Liver (tissue), 9 donors: ENCODE data around the gene CKAP5. TPM values are rescaled to one million over a fixed set of nuclear protein-coding genes. Genes with fewer than 3 reads are reported as not detected.

Experiments
- DNase-seq: peaks from one replicate; pipeline ENCODE4 v3.0.0-alpha.2; 2017; ENCODE audit warnings: low spot score
- H3K27ac ChIP-seq, 2 donors: one replicate each; pipeline ENCODE4 v1.7.0; 2013; ENCODE audit warnings: inconsistent platforms in 2 of 2, low read length in 2 of 2, control low read depth in 1 of 2, low read depth in 1 of 2, mild to moderate bottlenecking in 1 of 2
- H3K27me3 ChIP-seq, 4 donors: one replicate each; pipeline versions ENCODE4 v1.6.1 to v1.7.0; 2013; ENCODE audit warnings: low read length in 3 of 4, inconsistent platforms in 1 of 4, mild to moderate bottlenecking in 1 of 4, moderate library complexity in 1 of 4; ENCODE audit not compliant: control insufficient read depth in 4 of 4, insufficient read depth in 4 of 4
- H3K36me3 ChIP-seq, 4 donors: one replicate each; pipeline versions ENCODE4 v1.6.1 to v1.7.0; 2013; ENCODE audit warnings: low read length in 3 of 4, mild to moderate bottlenecking in 3 of 4, low read depth in 1 of 4, moderate library complexity in 1 of 4; ENCODE audit not compliant: control insufficient read depth in 4 of 4, insufficient read depth in 3 of 4
- H3K4me1 ChIP-seq, 4 donors: one replicate each; pipeline versions ENCODE4 v1.6.1 to v1.7.0; 2013; ENCODE audit warnings: low read length in 3 of 4, mild to moderate bottlenecking in 3 of 4, moderate library complexity in 1 of 4; ENCODE audit not compliant: control insufficient read depth in 4 of 4, insufficient read depth in 4 of 4
- H3K4me3 ChIP-seq, 3 donors: one replicate each; pipeline versions ENCODE4 v1.6.1 to v1.7.0; 2013; ENCODE audit warnings: low read length in 3 of 3, control low read depth in 1 of 3, low read depth in 1 of 3, mild to moderate bottlenecking in 1 of 3
- H3K9ac ChIP-seq, 2 donors: one replicate each; pipeline ENCODE4 v1.7.0; 2013; ENCODE audit warnings: low read length in 2 of 2, mild to moderate bottlenecking in 2 of 2, moderate library complexity in 2 of 2, control low read depth in 1 of 2, low read depth in 1 of 2
- H3K9me3 ChIP-seq, 4 donors: one replicate each; pipeline versions ENCODE4 v1.6.1 to v1.7.0; 2013; ENCODE audit warnings: low read length in 3 of 4; ENCODE audit not compliant: control insufficient read depth in 4 of 4
- EGR1 ChIP-seq, 2 donors: IDR thresholded peaks; 2 replicates each; pipeline ENCODE4 v1.6.1; 2016 to 2018; ENCODE audit warnings: antibody characterized with exemption in 2 of 2, low read depth in 2 of 2
- FOXA1 ChIP-seq: IDR thresholded peaks from 2 replicates; pipeline ENCODE4 v1.6.1; 2016; ENCODE audit warnings: antibody characterized with exemption
- FOXA2 ChIP-seq: IDR thresholded peaks from 2 replicates; pipeline ENCODE4 v1.6.1; 2016; ENCODE audit warnings: antibody characterized with exemption
- GABPA ChIP-seq, 2 donors: IDR thresholded peaks in 1 of 2; conservative IDR thresholded peaks in 1 of 2; 2 replicates each; pipeline ENCODE4 v1.6.1; 2016; ENCODE audit warnings: antibody characterized with exemption in 2 of 2, mild to moderate bottlenecking in 1 of 2, moderate library complexity in 1 of 2
- HNF4A ChIP-seq, 2 donors: conservative IDR thresholded peaks; 2 replicates each; pipeline ENCODE4 v1.6.1; 2016; ENCODE audit warnings: antibody characterized with exemption in 2 of 2, mild to moderate bottlenecking in 2 of 2
- HNF4G ChIP-seq: IDR thresholded peaks from 2 replicates; pipeline ENCODE4 v1.6.1; 2016; ENCODE audit warnings: antibody characterized with exemption
- JUND ChIP-seq, 2 donors: IDR thresholded peaks; 2 replicates each; pipeline ENCODE4 v1.6.1; 2016; ENCODE audit warnings: antibody characterized with exemption in 2 of 2
- NR2F2 ChIP-seq: IDR thresholded peaks from 2 replicates; pipeline ENCODE4 v1.6.1; 2016; ENCODE audit warnings: antibody characterized with exemption
- RAD21 ChIP-seq, 2 donors: IDR thresholded peaks; 2 replicates each; pipeline ENCODE4 v1.6.1; 2016; ENCODE audit warnings: antibody characterized with exemption in 2 of 2, mild to moderate bottlenecking in 2 of 2
- RXRA ChIP-seq, 2 donors: IDR thresholded peaks; 2 replicates each; pipeline ENCODE4 v1.6.1; 2017 to 2018; ENCODE audit warnings: antibody characterized with exemption in 2 of 2, mild to moderate bottlenecking in 1 of 2
- TAF1 ChIP-seq: conservative IDR thresholded peaks from 2 replicates; pipeline ENCODE4 v1.6.1; 2016; ENCODE audit warnings: antibody characterized with exemption, mild to moderate bottlenecking
- WGBS: extraction: QIAGEN DNeasy Blood & Tissue Kit; methylation state at CpG from one replicate; pipeline ENCODE4 v1.1.7; 2013; 5-methylcytosine and 5-hydroxymethylcytosine counted together
- polyA plus RNA-seq, 2 donors: library from polyadenylated mRNA; stranded (reverse) in 1 of 2; unstranded in 1 of 2; fragments of 200-250 nt in 1 of 2; fragments of >200 nt in 1 of 2; fragmentation: Nextera tagmentation in 1 of 2; extraction: Ambion mirVana in 1 of 2; gene quantifications; one replicate each; pipeline versions ENCODE4 v1.2.1 to v1.2.3, GENCODE V29; 2013 to 2015
- total RNA-seq, 2 donors: library from RNA; depleted of rRNA; stranded (reverse); fragments of >200 nt; gene quantifications; one replicate each; pipeline ENCODE4 v1.2.3, GENCODE V29; 2014
- TF ChIP-seq, protein P1 (sequence below): IDR thresholded peaks from 2 replicates; pipeline ENCODE4 v1.6.1; 2016; ENCODE audit warnings: antibody characterized with exemption, mild to moderate bottlenecking
- TF ChIP-seq, protein P2 (sequence below): IDR thresholded peaks from 2 replicates; pipeline ENCODE4 v1.6.1; 2016; ENCODE audit warnings: antibody characterized with exemption
- TF ChIP-seq, protein P3 (sequence below): IDR thresholded peaks from 2 replicates; pipeline ENCODE4 v1.6.1; 2016; ENCODE audit warnings: antibody characterized with exemption
- TF ChIP-seq, protein P4 (sequence below): fragments of 150-350 bp; IDR thresholded peaks from 2 replicates; pipeline ENCODE4 v1.5.1; 2017; ENCODE audit warnings: improper control_type of control experiment, low read depth, low read length; ENCODE audit not compliant: missing input control
- TF ChIP-seq, protein P5 (sequence below): IDR thresholded peaks from 2 replicates; pipeline ENCODE4 v1.6.1; 2016; ENCODE audit warnings: antibody characterized with exemption
- donor health status: healthy.
- donor health status: healthy.
- donor health status: healthy.
- donor health status: healthy.
- donor health status: healthy.

CKAP5 gene
- total and polyA plus RNA-seq, 4 donors = 6.1 to 70.4 (median 15.4) TPM

DNA sequence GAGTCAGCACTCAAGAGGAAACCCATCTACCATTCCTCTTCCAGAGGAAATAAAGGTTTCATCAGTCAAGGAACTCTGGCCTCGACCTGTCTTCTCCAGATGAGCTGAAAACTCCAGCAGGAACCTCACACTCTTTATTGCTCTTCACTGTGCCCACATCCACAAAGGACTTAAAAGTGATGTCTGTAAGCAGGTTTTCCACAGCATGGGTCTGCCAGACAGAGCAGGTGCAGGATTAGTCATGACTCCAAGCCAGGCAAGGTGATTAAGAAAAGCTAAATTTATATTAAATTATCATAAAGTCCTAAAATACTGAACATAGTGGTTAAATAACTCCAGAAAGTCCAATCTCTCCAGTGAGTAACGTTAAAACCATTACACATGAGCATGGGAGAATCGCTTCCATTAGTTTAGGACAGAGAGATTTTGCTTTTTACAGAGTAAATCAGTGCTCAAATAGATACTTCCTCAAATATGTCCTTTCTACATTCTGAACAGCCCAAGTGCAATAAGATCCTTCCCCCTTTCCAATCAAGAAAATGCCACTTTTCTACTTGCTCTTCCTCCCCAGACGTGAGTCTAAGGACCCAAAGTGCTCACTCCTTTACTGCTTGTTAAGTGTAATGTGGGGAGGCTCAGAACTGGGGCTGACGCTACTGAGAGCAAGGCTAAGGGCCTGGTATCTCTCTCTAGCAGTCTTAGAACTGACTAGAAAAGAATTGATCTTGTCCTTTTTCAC is 10.7 kb upstream of the CKAP5 start:
- DNase-seq = no peak
- H3K9ac ChIP-seq = no peak overlapping the region
- H3K36me3 ChIP-seq = no peaks in the 10 kb centered on the region
- H3K27ac ChIP-seq = no peak overlapping the region
- WGBS = 64% methylated on average over 5 of the region's 5 CpGs
- no peaks in the 10 kb centered on the region for H3K9me3 ChIP-seq
- peaks cover 0 to 3% (median 0%) of the 10 kb centered on the region in 4 donors for H3K4me1 ChIP-seq
- TF ChIP-seq, protein P1, sequence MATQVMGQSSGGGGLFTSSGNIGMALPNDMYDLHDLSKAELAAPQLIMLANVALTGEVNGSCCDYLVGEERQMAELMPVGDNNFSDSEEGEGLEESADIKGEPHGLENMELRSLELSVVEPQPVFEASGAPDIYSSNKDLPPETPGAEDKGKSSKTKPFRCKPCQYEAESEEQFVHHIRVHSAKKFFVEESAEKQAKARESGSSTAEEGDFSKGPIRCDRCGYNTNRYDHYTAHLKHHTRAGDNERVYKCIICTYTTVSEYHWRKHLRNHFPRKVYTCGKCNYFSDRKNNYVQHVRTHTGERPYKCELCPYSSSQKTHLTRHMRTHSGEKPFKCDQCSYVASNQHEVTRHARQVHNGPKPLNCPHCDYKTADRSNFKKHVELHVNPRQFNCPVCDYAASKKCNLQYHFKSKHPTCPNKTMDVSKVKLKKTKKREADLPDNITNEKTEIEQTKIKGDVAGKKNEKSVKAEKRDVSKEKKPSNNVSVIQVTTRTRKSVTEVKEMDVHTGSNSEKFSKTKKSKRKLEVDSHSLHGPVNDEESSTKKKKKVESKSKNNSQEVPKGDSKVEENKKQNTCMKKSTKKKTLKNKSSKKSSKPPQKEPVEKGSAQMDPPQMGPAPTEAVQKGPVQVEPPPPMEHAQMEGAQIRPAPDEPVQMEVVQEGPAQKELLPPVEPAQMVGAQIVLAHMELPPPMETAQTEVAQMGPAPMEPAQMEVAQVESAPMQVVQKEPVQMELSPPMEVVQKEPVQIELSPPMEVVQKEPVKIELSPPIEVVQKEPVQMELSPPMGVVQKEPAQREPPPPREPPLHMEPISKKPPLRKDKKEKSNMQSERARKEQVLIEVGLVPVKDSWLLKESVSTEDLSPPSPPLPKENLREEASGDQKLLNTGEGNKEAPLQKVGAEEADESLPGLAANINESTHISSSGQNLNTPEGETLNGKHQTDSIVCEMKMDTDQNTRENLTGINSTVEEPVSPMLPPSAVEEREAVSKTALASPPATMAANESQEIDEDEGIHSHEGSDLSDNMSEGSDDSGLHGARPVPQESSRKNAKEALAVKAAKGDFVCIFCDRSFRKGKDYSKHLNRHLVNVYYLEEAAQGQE = no peak
- TF ChIP-seq, protein P2, sequence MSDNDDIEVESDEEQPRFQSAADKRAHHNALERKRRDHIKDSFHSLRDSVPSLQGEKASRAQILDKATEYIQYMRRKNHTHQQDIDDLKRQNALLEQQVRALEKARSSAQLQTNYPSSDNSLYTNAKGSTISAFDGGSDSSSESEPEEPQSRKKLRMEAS = no peak
- TF ChIP-seq, protein P3, sequence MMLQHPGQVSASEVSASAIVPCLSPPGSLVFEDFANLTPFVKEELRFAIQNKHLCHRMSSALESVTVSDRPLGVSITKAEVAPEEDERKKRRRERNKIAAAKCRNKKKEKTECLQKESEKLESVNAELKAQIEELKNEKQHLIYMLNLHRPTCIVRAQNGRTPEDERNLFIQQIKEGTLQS = no peak
- TF ChIP-seq HNF4G = no peak
- TF ChIP-seq, protein P4, sequence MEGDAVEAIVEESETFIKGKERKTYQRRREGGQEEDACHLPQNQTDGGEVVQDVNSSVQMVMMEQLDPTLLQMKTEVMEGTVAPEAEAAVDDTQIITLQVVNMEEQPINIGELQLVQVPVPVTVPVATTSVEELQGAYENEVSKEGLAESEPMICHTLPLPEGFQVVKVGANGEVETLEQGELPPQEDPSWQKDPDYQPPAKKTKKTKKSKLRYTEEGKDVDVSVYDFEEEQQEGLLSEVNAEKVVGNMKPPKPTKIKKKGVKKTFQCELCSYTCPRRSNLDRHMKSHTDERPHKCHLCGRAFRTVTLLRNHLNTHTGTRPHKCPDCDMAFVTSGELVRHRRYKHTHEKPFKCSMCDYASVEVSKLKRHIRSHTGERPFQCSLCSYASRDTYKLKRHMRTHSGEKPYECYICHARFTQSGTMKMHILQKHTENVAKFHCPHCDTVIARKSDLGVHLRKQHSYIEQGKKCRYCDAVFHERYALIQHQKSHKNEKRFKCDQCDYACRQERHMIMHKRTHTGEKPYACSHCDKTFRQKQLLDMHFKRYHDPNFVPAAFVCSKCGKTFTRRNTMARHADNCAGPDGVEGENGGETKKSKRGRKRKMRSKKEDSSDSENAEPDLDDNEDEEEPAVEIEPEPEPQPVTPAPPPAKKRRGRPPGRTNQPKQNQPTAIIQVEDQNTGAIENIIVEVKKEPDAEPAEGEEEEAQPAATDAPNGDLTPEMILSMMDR = no peak
- no peak for TF ChIP-seq FOXA1
- TF ChIP-seq RAD21 (IDR thresholded peaks at IDR 0.05) = no peak
- no peak for TF ChIP-seq FOXA2
- TF ChIP-seq, protein P5, sequence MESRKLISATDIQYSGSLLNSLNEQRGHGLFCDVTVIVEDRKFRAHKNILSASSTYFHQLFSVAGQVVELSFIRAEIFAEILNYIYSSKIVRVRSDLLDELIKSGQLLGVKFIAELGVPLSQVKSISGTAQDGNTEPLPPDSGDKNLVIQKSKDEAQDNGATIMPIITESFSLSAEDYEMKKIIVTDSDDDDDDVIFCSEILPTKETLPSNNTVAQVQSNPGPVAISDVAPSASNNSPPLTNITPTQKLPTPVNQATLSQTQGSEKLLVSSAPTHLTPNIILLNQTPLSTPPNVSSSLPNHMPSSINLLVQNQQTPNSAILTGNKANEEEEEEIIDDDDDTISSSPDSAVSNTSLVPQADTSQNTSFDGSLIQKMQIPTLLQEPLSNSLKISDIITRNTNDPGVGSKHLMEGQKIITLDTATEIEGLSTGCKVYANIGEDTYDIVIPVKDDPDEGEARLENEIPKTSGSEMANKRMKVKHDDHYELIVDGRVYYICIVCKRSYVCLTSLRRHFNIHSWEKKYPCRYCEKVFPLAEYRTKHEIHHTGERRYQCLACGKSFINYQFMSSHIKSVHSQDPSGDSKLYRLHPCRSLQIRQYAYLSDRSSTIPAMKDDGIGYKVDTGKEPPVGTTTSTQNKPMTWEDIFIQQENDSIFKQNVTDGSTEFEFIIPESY = no peak
- no peak for TF ChIP-seq GABPA (IDR thresholded peaks at IDR 0.05 in 1 of 2, conservative IDR thresholded peaks at IDR 0.05 in 1 of 2)
- no peak for TF ChIP-seq JUND (IDR thresholded peaks at IDR 0.05)
- no peak for TF ChIP-seq EGR1 (IDR thresholded peaks at IDR 0.05; ENCODE audit: low read depth in 2 of 2)
- no peak for TF ChIP-seq HNF4A (conservative IDR thresholded peaks at IDR 0.05)
- TF ChIP-seq TAF1 = no peak
- no peak for TF ChIP-seq RXRA (IDR thresholded peaks at IDR 0.05)
- no peak for TF ChIP-seq NR2F2
- no peaks in the 10 kb centered on the region for H3K27me3 ChIP-seq
- no peak overlapping the region for H3K4me3 ChIP-seq
